Astrocyte of the cerebellum (primary cell): ENCODE results near the gene PEX6.

Experiments
- DNase-seq: peaks from one replicate; pipeline ENCODE4 v3.0.0-alpha.2; 2011; ENCODE audit warnings: low read depth
- H3K4me3 ChIP-seq: 2 replicates; pipeline ENCODE4 v1.5.1; 2011; ENCODE audit warnings: mild to moderate bottlenecking, low read depth, low read length, moderate library complexity
- in situ Hi-C: cut with HindIII; loops from 2 replicates; pipeline ENCODE4 v1.10.0; 2017; ENCODE audit warnings: low sequenced_read_pairs
- TF ChIP-seq, protein P1 (sequence below): IDR thresholded peaks from 2 replicates; pipeline ENCODE4 v1.5.1; 2012; ENCODE audit warnings: low read length, low read depth, moderate library complexity, mild to moderate bottlenecking; ENCODE audit errors: missing control alignments

Gene PEX6

DNA sequence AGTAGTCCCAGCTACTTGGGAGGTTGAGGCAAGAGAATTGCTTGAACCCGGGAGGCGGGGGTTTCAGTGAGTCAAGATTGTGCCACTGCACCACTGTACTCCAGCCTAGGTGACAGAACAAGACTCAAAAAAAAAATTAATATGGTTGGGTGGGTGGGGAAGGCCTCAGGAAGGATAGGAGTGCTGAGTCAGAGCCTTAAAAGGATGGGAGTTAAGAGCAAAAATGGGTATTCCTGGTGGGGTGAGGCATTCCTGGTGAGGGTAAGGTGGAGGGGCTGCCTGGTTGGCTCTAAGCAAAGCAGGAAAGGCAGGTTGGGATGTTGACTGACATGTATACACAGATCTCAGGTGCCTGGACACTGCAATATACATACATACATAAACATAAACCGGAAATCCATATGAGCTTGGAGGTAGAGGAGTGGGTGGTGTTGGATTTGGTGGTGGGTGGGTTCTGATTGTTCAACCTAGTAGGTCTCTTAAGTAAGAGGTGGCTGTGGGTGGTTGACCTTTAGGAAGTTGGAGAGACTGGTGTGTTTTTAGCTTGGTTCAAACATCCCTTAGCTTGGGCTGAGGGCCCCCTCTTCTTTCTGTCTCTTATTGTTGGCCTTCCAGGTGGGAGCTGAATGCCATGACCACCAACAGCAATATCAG, 41.2 kb upstream of the PEX6 start:
- in situ Hi-C loops: no loop called here
- no peak for DNase-seq
- TF ChIP-seq, protein P1, sequence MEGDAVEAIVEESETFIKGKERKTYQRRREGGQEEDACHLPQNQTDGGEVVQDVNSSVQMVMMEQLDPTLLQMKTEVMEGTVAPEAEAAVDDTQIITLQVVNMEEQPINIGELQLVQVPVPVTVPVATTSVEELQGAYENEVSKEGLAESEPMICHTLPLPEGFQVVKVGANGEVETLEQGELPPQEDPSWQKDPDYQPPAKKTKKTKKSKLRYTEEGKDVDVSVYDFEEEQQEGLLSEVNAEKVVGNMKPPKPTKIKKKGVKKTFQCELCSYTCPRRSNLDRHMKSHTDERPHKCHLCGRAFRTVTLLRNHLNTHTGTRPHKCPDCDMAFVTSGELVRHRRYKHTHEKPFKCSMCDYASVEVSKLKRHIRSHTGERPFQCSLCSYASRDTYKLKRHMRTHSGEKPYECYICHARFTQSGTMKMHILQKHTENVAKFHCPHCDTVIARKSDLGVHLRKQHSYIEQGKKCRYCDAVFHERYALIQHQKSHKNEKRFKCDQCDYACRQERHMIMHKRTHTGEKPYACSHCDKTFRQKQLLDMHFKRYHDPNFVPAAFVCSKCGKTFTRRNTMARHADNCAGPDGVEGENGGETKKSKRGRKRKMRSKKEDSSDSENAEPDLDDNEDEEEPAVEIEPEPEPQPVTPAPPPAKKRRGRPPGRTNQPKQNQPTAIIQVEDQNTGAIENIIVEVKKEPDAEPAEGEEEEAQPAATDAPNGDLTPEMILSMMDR: no peak
- H3K4me3 ChIP-seq: no peak overlapping the region

DNA sequence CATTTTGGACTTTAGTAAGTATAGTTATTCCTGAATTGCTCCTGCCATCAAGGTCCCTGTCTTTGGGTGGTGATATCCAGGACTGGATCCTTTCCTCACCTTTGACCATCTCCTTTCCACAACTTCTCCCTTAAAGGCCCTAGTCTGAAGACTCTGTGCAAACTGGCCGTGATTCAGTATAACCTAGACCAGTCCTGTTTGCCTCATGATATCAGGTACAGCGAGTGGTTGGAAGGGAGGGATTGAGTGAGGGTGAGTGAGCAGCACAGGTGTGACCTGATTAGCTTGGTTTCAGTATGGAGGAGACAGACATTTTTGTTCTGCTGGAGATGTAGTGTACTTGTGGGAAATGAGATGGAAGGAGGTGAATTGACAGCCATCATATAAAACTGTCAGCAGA, 40.2 kb upstream of the PEX6 start:
- TF ChIP-seq, protein P1: no peak
- in situ Hi-C loops: no loop called here
- DNase-seq: no peak
- H3K4me3 ChIP-seq: no peak overlapping the region

DNA sequence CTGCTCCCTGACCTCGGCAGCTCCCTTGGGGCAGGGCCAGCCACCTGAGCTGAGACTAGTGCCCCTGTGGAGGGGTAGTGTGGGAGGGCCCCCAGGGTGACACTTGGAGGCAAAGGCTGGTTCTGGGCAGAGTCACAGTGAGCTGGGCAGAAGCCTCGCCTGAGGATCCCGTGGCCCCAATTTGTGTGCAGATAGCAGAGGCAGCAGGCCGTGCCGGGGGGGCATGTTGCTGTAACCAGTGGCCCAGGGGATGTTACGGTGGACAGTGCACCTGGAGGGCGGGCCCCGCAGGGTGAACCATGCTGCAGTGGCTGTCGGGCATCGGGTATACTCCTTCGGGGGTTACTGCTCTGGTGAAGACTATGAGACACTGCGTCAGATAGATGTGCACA, 38.0 kb upstream of the PEX6 start:
- TF ChIP-seq, protein P1: no peak
- DNase-seq: no peak
- H3K4me3 ChIP-seq: no peak overlapping the region
- in situ Hi-C loops: no loop called here

DNA sequence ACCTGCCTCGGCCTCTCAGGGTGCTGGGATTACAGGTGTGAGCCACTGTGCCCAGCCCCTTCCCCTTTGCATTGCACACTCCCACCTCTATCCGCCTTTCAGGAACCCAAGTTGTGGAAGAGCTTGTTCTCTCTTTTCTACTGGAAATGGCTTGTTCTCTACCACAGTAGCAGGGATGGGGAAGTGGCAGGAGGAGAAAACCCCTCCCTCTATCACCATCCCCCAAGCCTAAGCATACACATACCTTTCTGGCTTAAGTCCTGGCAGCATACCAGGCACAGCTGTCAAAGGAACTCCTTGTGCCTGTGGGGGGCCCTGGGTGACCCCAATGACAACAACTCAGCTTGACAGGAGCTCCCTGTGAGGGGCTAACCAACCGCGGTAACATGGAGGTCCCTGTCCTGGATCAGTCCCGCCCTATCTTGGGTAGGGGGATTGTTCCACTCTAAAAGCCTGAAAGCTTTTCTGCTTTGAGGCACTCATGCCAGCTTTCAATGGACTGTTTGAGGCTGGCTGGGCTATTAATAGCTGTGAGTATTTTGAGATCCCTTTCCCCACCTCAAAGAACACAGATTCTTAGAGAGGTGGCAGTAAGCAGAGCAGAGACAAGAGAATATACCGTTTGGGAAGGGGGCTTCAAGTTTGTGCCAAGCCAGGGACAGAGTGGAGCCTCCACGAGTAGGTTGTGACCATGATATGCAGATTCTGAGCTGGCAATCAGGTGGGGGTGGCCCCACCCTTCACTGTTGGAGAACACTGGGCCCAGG, 37.4 kb upstream of the PEX6 start:
- no peak overlapping the region for H3K4me3 ChIP-seq
- no peak for DNase-seq
- TF ChIP-seq, protein P1: no peak
- in situ Hi-C loops: no loop called here

DNA sequence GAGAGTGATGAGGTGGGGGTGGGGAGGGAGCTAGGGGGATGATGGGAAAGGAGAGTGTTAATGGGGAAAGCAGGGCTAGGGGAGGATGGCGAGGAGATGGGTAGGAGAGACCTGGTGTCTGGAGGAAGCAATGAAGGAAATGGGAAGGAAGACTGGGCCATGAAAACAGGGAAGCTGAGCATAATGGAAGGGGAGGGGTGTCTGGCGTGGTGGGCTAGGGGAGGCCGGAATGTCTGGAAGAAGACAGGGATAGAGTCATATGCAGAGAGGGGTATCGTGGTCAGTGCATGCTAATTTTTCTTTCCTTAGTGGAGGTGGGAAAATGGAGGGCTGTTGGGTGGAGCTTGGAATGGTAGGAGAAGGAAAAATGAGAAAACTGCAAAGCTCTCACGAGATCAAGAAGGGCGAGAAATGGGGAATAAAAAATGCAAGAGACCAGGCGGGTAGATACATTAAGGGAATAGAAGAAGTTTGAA, 35.5 kb upstream of the PEX6 start:
- H3K4me3 ChIP-seq: peak overlapping the region; percentile 78
- DNase-seq: no peak
- TF ChIP-seq, protein P1: no peak
- in situ Hi-C loops: no loop called here

DNA sequence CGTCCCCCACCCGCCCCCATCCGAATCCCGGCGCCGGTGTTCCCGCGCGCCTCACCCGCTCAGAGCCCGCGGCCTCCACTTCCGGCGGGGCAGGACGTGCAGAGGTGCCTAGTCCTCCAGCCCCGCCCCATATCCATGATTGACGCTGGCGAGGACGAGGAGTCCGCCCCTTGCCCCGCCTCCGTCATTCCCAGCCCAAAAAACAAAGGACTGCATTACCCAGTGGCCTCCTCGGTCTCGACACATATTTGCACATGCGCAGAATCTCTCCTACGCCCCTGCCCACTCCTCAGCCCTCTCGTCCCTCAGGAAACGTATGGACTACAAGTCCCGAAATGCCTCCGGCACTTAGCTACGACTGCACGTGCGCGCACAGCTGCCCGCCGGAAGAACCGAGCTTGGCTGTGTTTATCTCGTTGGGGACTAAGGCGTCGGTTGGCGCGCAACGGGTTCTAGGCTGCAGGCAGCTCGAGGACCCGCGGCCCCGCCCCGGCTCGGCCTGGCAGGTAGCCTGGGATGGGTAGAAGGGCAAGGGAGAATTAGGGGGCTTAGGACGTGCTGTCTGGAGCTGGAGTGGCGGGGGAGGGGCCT, 35.0 kb upstream of the PEX6 start, which contains the start of the genes KLHDC3 and MEA1:
KLHDC3 (plus strand) TSS at position 407 of the 591 bp plus-strand sequence. CDS start 2,944 bp downstream, outside the sequence.
MEA1 (minus strand) TSS at position 104 of the 591 bp plus-strand sequence. CDS start 133 bp downstream, outside the sequence.
- in situ Hi-C loops: no loop called here
- TF ChIP-seq, protein P1: no peak
- DNase-seq: peak; percentile 100
- H3K4me3 ChIP-seq: peak within 1 kb of the TSS; percentile 78
